Thyroid gland (tissue), 4 donors: Measurements from ENCODE around the gene CCDC3. TPM values are rescaled to one million over a fixed set of nuclear protein-coding genes. Genes with fewer than 3 reads are reported as not detected.

Experiments
- DNase-seq, 2 donors: peaks; one replicate each; pipeline ENCODE4 v3.0.0-alpha.2; 2019
- H3K27ac ChIP-seq, 3 donors: fragments of 200-600 bp; sonication (generic); 1 replicate in 2 of 3; 2 replicates in 1 of 3; pipeline ENCODE4 v1.5.1; 2016 to 2019; ENCODE audit warnings: mild to moderate bottlenecking in 1 of 3, moderate library complexity in 1 of 3
- H3K27me3 ChIP-seq: fragments of 200-600 bp; sonication (generic); one replicate; pipeline ENCODE4 v1.5.1; 2019
- H3K36me3 ChIP-seq, 2 donors: fragments of 200-600 bp; sonication (generic); one replicate each; pipeline ENCODE4 v1.5.1; 2016 to 2019
- H3K4me1 ChIP-seq, 2 donors: fragments of 200-600 bp; sonication (generic); one replicate each; pipeline ENCODE4 v1.5.1; 2017 to 2019
- H3K4me3 ChIP-seq, 3 donors: fragments of 200-600 bp; sonication (generic); replicated peaks in 1 of 3; 1 replicate in 2 of 3; 2 replicates in 1 of 3; pipeline ENCODE4 v1.5.1; 2016; ENCODE audit warnings: mild to moderate bottlenecking in 1 of 3
- H3K9me3 ChIP-seq: fragments of 200-600 bp; sonication (generic); one replicate; pipeline ENCODE4 v1.5.1; 2017
- CTCF ChIP-seq, 6 experiments: fragments of 200-600 bp in 3 of 6; fragments of 450-650 bp in 3 of 6; sonication (generic) in 3 of 6; IDR thresholded peaks; one replicate each; pipeline ENCODE4 v1.5.1; 2016 to 2019; ENCODE audit warnings: antibody characterized with exemption in 6 of 6, mild to moderate bottlenecking in 2 of 6, inconsistent platforms in 1 of 6, moderate library complexity in 1 of 6
- POLR2A ChIP-seq, 2 donors: fragments of 450-650 bp; IDR thresholded peaks; one replicate each; pipeline ENCODE4 v1.6.1; 2017; ENCODE audit warnings: antibody characterized with exemption in 2 of 2, mild to moderate bottlenecking in 2 of 2, moderate library complexity in 1 of 2
- WGBS, 2 donors: methylation state at CpG; one replicate each; pipeline ENCODE4 v1.1.5; 2017; 5-methylcytosine and 5-hydroxymethylcytosine counted together
- intact Hi-C: fragments of 100-400 bp; cut with DNase I; formaldehyde crosslinking; loops from one replicate; pipeline ENCODE4 v1.15.1; 2023
- total RNA-seq, 4 donors: library from RNA; depleted of rRNA; stranded (reverse); fragments of >200 nt; gene quantifications; one replicate each; pipeline ENCODE4 v1.2.3, GENCODE V29; 2016

The CCDC3 gene
- total RNA-seq, 4 donors from 2014 or later, result 4.7 to 18.7 (median 7.3) TPM

GRCh38 chr10:12966067-12966466, 35.4 kb downstream of the CCDC3 start:
- intact Hi-C loops, result no loop called here
- H3K9me3 ChIP-seq, result no peaks in the 10 kb centered on the region
- 88 to 92% methylated on average over 5 of the region's 5 CpGs for WGBS, 2 donors
- no peaks in the 10 kb centered on the region for H3K4me1 ChIP-seq
- no peak overlapping the region for H3K27ac ChIP-seq
- H3K27me3 ChIP-seq, result no peaks in the 10 kb centered on the region
- H3K36me3 ChIP-seq, result no peaks in the 10 kb centered on the region
- DNase-seq, result no peak
- no peak overlapping the region for H3K4me3 ChIP-seq
- no peak for TF ChIP-seq CTCF (IDR thresholded peaks at IDR 0.05)
- TF ChIP-seq POLR2A (IDR thresholded peaks at IDR 0.05), result no peak

GRCh38 chr10:12965571-12965970, 35.9 kb downstream of the CCDC3 start:
- no peak for DNase-seq
- no peaks in the 10 kb centered on the region for H3K27me3 ChIP-seq
- no peak overlapping the region for H3K27ac ChIP-seq
- 52 to 64% methylated on average over 4 of the region's 4 CpGs for WGBS, 2 donors
- TF ChIP-seq CTCF (IDR thresholded peaks at IDR 0.05) (no peak), POLR2A (IDR thresholded peaks at IDR 0.05) (no peak)
- no peaks in the 10 kb centered on the region for H3K4me1 ChIP-seq
- H3K36me3 ChIP-seq, result no peaks in the 10 kb centered on the region
- H3K4me3 ChIP-seq, result no peak overlapping the region
- H3K9me3 ChIP-seq, result no peaks in the 10 kb centered on the region
- intact Hi-C loops, result no loop called here

GRCh38 chr10:12962556-12962955, 39.0 kb downstream of the CCDC3 start:
- Histone ChIP-seq H3K27ac (no peak overlapping the region), H3K4me1 (no peaks in the 10 kb centered on the region), H3K27me3 (no peaks in the 10 kb centered on the region), H3K9me3 (no peaks in the 10 kb centered on the region), H3K36me3 (no peaks in the 10 kb centered on the region), H3K4me3 (no peak overlapping the region)
- intact Hi-C loops, result no loop called here
- no peak for DNase-seq
- 83 to 92% methylated on average over 3 of the region's 3 CpGs for WGBS, 2 donors
- TF ChIP-seq CTCF (IDR thresholded peaks at IDR 0.05) (no peak), POLR2A (IDR thresholded peaks at IDR 0.05) (no peak)

- DNase-seq, result no peak
- no peak overlapping the region for H3K4me3 ChIP-seq
- no peaks in the 10 kb centered on the region for H3K9me3 ChIP-seq
- H3K27ac ChIP-seq, result no peak overlapping the region
- H3K27me3 ChIP-seq, result no peaks in the 10 kb centered on the region
- no peaks in the 10 kb centered on the region for H3K4me1 ChIP-seq
- intact Hi-C loops, result no loop called here
- no peaks in the 10 kb centered on the region for H3K36me3 ChIP-seq
- TF ChIP-seq POLR2A (IDR thresholded peaks at IDR 0.05) (no peak), CTCF (IDR thresholded peaks at IDR 0.05) (no peak)
- WGBS, 2 donors, result 72 to 78% methylated on average over 7 of the region's 7 CpGs
These were observed 39.9 kb downstream of the CCDC3 start for GRCh38 chr10:12961416-12962205.

- WGBS, 2 donors, result 98% methylated on average over 8 of the region's 8 CpGs
- H3K27ac ChIP-seq, result no peak overlapping the region
- DNase-seq, result no peak
- H3K9me3 ChIP-seq, result no peaks in the 10 kb centered on the region
- intact Hi-C loops, result no loop called here
- no peak for TF ChIP-seq CTCF (IDR thresholded peaks at IDR 0.05)
- TF ChIP-seq POLR2A (IDR thresholded peaks at IDR 0.05), result no peak
- H3K36me3 ChIP-seq, result no peaks in the 10 kb centered on the region
- H3K4me1 ChIP-seq, result no peaks in the 10 kb centered on the region
- no peak overlapping the region for H3K4me3 ChIP-seq
- H3K27me3 ChIP-seq, result no peaks in the 10 kb centered on the region
These were observed 40.6 kb downstream of the CCDC3 start for GRCh38 chr10:12960941-12961340.
